ENCODE data around the gene NAT14. TPM values are rescaled to one million over a fixed set of nuclear protein-coding genes. Genes with fewer than 3 reads are reported as not detected.

The NAT14 gene
- polyA plus RNA-seq, 2 of the 4 experiments (the other 2 are of a cell fraction): 16.8 to 50.3 TPM

- CTCF ChIA-PET: interaction anchor here (1.0 to 6.9 kb wide), 5 partner anchors 10 to 45 kb away, joined by 4 to 89 read pairs (median 4); partner anchors contain the start of gene ZNF628
- FAIRE-seq: no peak
- WGBS (ENCODE audit: missing lambda C conversion rate): 62% methylated on average over 15 of the region's 15 CpGs
- no peaks in the 10 kb centered on the region for H3K9me3 ChIP-seq
- no peak for ATAC-seq
- no peak overlapping the region for H3K27ac ChIP-seq
- POLR2A ChIA-PET: interaction anchor here (1.0 kb wide), 1 partner anchor 56 kb away, joined by 4 read pairs; the partner anchor contains the start of gene UBE2S
- DNase-seq (ENCODE audit: low read depth in 1 of 2, low spot score in 1 of 2): no peak
- no peak overlapping the region for H3K4me2 ChIP-seq
- H3K4me1 ChIP-seq: peaks cover 19% of the 10 kb centered on the region
- TF ChIP-seq HDAC2 (IDR thresholded peaks at IDR 0.05) (no peak), JUNB (IDR thresholded peaks at IDR 0.05) (no peak), CBX8 (IDR thresholded peaks at IDR 0.05) (no peak), HOXB13 (CRISPR knock-in tag; IDR thresholded peaks at IDR 0.05; ENCODE audit: low read depth) (no peak), KDM1A (IDR thresholded peaks at IDR 0.05; ENCODE audit: low read depth) (no peak), RCOR1 (IDR thresholded peaks at IDR 0.05; ENCODE audit: low read depth, low read length) (no peak), PBX3 (IDR thresholded peaks at IDR 0.05) (no peak), ZFP36 (IDR thresholded peaks at IDR 0.05; ENCODE audit: borderline replicate concordance, partially characterized antibody) (no peak), SMC3 (IDR thresholded peaks at IDR 0.05) (no peak), TP53 (CRISPR knock-in tag; IDR thresholded peaks at IDR 0.05) (no peak), GATA3 (IDR thresholded peaks at IDR 0.05; ENCODE audit: borderline replicate concordance) (no peak)
- no peak overlapping the region for H3K4me3 ChIP-seq
These were observed 21.4 kb upstream of the NAT14 start for GRCh38 chr19:55463583-55464031.

- Histone ChIP-seq H3K27ac (no peak overlapping the region), H3K9me3 (no peaks in the 10 kb centered on the region), H3K4me3 (no peak overlapping the region), H3K4me1 (peaks cover 19% of the 10 kb centered on the region), H3K4me2 (no peak overlapping the region)
- TF ChIP-seq NPAS2 (CRISPR knock-in tag; IDR thresholded peaks at IDR 0.05; ENCODE audit: borderline replicate concordance) (no peak), HOXB5 (CRISPR knock-in tag; IDR thresholded peaks at IDR 0.05) (no peak), POLR2A (IDR thresholded peaks at IDR 0.05; ENCODE audit: low read length) (no peak), MAFK (IDR thresholded peaks at IDR 0.05; ENCODE audit: partially characterized antibody) (no peak)
- FAIRE-seq (no peak), DNase-seq (ENCODE audit: low read depth in 1 of 2, low spot score in 1 of 2) (no peak), ATAC-seq (no peak)
- ChIA-PET POLR2A (no interaction called here), CTCF (interaction anchor here (1.5 to 6.9 kb wide), 2 partner anchors 10 to 13 kb away, joined by 4 to 89 read pairs; partner anchors contain the start of gene ZNF628)
- 62% methylated on average over 15 of the region's 23 CpGs for WGBS (ENCODE audit: missing lambda C conversion rate)
These were observed 20.8 kb upstream of the NAT14 start for GRCh38 chr19:55464039-55464661.

GRCh38 chr19:55464662-55465054 is 20.3 kb upstream of the NAT14 start, which contains the start of gene C19orf85:
TSS of gene C19orf85 (minus strand) at chr19:55464751. CDS start at chr19:55464554, 197 bp downstream.
- Histone ChIP-seq H3K4me1 (peaks cover 19% of the 10 kb centered on the region), H3K4me3 (no peak within 1 kb of the TSS), H3K27ac (no peak within 1 kb of the TSS), H3K9me3 (no peaks in the 10 kb centered on the region), H3K4me2 (no peak within 1 kb of the TSS)
- no peak for ATAC-seq
- no peak for FAIRE-seq
- POLR2A ChIA-PET: no interaction called here
- CTCF ChIA-PET: interaction anchor here (3.7 to 6.9 kb wide), 2 partner anchors 13 to 324 kb away, joined by 27 to 89 read pairs; partner anchors contain the start of gene ZNF628
- WGBS (ENCODE audit: missing lambda C conversion rate): 88% methylated on average over 13 of the region's 14 CpGs
- DNase-seq (ENCODE audit: low read depth in 1 of 2, low spot score in 1 of 2): no peak
- TF ChIP-seq POLR2AphosphoS2 (conservative IDR thresholded peaks at IDR 0.05; ENCODE audit: low read length) (no peak), REST (IDR thresholded peaks at IDR 0.05) (no peak), PBX3 (IDR thresholded peaks at IDR 0.05) (no peak), RCOR1 (IDR thresholded peaks at IDR 0.05; ENCODE audit: low read depth, low read length) (no peak), NPAS2 (CRISPR knock-in tag; IDR thresholded peaks at IDR 0.05; ENCODE audit: borderline replicate concordance) (no peak), EHMT2 (IDR thresholded peaks at IDR 0.05; ENCODE audit: low read depth) (no peak), ATOH8 (CRISPR knock-in tag; IDR thresholded peaks at IDR 0.05; ENCODE audit: low read depth) (no peak), HDAC2 (IDR thresholded peaks at IDR 0.05) (no peak), SMC3 (IDR thresholded peaks at IDR 0.05) (no peak), HOXB5 (CRISPR knock-in tag; IDR thresholded peaks at IDR 0.05) (no peak), USF2 (IDR thresholded peaks at IDR 0.05) (no peak), HMGXB4 (CRISPR knock-in tag; IDR thresholded peaks at IDR 0.05; ENCODE audit: borderline replicate concordance) (no peak), CHD4 (IDR thresholded peaks at IDR 0.05; ENCODE audit: borderline replicate concordance) (no peak)
